ENCODE measurements around the gene TP53INP2. TPM values are rescaled to one million over a fixed set of nuclear protein-coding genes. Genes with fewer than 3 reads are reported as not detected.

Gene TP53INP2
- total and polyA plus RNA-seq, 2 of the 13 experiments (the other 11 are each of a cell fraction or from before 2014, with no cell fraction given), result 5.2 to 18.8 TPM

DNA sequence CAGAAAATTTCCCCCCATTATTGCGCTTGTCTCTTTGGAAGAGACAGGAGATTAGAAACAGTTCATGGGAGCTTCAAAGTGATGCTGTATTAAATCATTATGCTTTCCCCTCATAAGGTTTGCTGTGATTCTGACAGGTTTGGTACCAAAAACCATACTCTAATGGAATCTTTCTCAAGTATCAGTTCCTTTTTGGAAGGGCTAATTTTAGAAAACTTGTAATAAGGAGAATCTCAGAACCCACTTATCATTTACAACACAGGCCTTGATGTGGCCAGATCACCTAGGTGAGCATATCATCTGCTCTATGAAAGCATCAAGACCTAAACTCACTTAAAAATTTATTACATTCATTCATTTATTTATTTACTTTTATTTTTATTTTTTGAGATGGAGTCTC lies 51.2 kb downstream of the TP53INP2 start:
- WGBS (ENCODE audit: low lambda C conversion rate), result 90% methylated on average over 1 of the region's 1 CpG
- BruUV-seq (replicated peaks), result no TSS peak
- ChIA-PET CTCF (ENCODE audit: low intra/inter-chr PET ratio, low total read pairs) (interaction anchor here (1.3 kb wide), 1 partner anchor 216 kb away, joined by 3 read pairs; no protein-coding TSS in a partner anchor), POLR2A (no interaction called here)
- FAIRE-seq (no peak), DNase-seq (ENCODE audit: low spot score) (no peak), ATAC-seq (no peak)
- in situ Hi-C loops (cut with HindIII; ENCODE audit: extremely low pct_ligation_motif_present, low pct_unique_long_range_greater_than_20kb), result no loop called here
- peaks cover 11% of the 10 kb centered on the region; the same call in 1 of the 2 replicates for H3K4me1 ChIP-seq (ENCODE audit: insufficient read depth, low read length)
- no peaks in the 10 kb centered on the region for H3K27me3 ChIP-seq (ENCODE audit: control insufficient read depth in 1 of 2, insufficient read depth in 2 of 2, low read length in 2 of 2)
- H3K36me3 ChIP-seq (replicated peaks in 1 of 2; ENCODE audit: control insufficient read depth in 1 of 2, insufficient read depth in 2 of 2, low read length in 2 of 2), result peaks cover 31 to 73% of the 10 kb centered on the region in 2 experiments
- intact Hi-C loops (cut with micrococcal nuclease; ENCODE audit: unreplicated experiment), result no loop called here
- no peaks in the 10 kb centered on the region for H4K20me1 ChIP-seq (ENCODE audit: insufficient read depth, low read length)
- TF ChIP-seq SALL2 (CRISPR knock-in tag; IDR thresholded peaks at IDR 0.05) (no peak), ZBTB21 (CRISPR knock-in tag; IDR thresholded peaks at IDR 0.05) (no peak), KMT2B (CRISPR knock-in tag; IDR thresholded peaks at IDR 0.05) (no peak), HOXA9 (CRISPR knock-in tag; IDR thresholded peaks at IDR 0.05; ENCODE audit: borderline replicate concordance) (no peak), ETV6 (CRISPR knock-in tag; conservative IDR thresholded peaks at IDR 0.05) (no peak), ZNF253 (CRISPR knock-in tag; IDR thresholded peaks at IDR 0.05; ENCODE audit: borderline replicate concordance) (no peak), POLR2AphosphoS2 (IDR thresholded peaks at IDR 0.05; ENCODE audit: low read depth, low read length) (no peak), ATF7-NPFF (CRISPR knock-in tag; IDR thresholded peaks at IDR 0.05; ENCODE audit: low read depth) (no peak), HNRNPH1 (optimal IDR thresholded peaks at IDR 0.05; ENCODE audit: low read depth, low read length) (no peak), ZNF451 (CRISPR knock-in tag; IDR thresholded peaks at IDR 0.05) (no peak), NFE2L1 (CRISPR knock-in tag; IDR thresholded peaks at IDR 0.05; ENCODE audit: borderline replicate concordance) (no peak), TBX3 (IDR thresholded peaks at IDR 0.05; ENCODE audit: borderline replicate concordance) (no peak), KAT8 (CRISPR knock-in tag; IDR thresholded peaks at IDR 0.05) (no peak)
- TF ChIP-seq, protein P1, sequence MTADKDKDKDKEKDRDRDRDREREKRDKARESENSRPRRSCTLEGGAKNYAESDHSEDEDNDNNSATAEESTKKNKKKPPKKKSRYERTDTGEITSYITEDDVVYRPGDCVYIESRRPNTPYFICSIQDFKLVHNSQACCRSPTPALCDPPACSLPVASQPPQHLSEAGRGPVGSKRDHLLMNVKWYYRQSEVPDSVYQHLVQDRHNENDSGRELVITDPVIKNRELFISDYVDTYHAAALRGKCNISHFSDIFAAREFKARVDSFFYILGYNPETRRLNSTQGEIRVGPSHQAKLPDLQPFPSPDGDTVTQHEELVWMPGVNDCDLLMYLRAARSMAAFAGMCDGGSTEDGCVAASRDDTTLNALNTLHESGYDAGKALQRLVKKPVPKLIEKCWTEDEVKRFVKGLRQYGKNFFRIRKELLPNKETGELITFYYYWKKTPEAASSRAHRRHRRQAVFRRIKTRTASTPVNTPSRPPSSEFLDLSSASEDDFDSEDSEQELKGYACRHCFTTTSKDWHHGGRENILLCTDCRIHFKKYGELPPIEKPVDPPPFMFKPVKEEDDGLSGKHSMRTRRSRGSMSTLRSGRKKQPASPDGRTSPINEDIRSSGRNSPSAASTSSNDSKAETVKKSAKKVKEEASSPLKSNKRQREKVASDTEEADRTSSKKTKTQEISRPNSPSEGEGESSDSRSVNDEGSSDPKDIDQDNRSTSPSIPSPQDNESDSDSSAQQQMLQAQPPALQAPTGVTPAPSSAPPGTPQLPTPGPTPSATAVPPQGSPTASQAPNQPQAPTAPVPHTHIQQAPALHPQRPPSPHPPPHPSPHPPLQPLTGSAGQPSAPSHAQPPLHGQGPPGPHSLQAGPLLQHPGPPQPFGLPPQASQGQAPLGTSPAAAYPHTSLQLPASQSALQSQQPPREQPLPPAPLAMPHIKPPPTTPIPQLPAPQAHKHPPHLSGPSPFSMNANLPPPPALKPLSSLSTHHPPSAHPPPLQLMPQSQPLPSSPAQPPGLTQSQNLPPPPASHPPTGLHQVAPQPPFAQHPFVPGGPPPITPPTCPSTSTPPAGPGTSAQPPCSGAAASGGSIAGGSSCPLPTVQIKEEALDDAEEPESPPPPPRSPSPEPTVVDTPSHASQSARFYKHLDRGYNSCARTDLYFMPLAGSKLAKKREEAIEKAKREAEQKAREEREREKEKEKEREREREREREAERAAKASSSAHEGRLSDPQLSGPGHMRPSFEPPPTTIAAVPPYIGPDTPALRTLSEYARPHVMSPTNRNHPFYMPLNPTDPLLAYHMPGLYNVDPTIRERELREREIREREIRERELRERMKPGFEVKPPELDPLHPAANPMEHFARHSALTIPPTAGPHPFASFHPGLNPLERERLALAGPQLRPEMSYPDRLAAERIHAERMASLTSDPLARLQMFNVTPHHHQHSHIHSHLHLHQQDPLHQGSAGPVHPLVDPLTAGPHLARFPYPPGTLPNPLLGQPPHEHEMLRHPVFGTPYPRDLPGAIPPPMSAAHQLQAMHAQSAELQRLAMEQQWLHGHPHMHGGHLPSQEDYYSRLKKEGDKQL (CRISPR knock-in tag; IDR thresholded peaks at IDR 0.05; ENCODE audit: low read depth), result no peak
- TF ChIP-seq, protein P2, sequence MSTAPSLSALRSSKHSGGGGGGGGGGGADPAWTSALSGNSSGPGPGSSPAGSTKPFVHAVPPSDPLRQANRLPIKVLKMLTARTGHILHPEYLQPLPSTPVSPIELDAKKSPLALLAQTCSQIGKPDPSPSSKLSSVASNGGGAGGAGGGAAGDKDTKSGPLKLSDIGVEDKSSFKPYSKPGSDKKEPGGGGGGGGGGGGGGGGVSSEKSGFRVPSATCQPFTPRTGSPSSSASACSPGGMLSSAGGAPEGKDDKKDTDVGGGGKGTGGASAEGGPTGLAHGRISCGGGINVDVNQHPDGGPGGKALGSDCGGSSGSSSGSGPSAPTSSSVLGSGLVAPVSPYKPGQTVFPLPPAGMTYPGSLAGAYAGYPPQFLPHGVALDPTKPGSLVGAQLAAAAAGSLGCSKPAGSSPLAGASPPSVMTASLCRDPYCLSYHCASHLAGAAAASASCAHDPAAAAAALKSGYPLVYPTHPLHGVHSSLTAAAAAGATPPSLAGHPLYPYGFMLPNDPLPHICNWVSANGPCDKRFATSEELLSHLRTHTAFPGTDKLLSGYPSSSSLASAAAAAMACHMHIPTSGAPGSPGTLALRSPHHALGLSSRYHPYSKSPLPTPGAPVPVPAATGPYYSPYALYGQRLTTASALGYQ (CRISPR knock-in tag; IDR thresholded peaks at IDR 0.05), result no peak
- TF ChIP-seq, protein P3, sequence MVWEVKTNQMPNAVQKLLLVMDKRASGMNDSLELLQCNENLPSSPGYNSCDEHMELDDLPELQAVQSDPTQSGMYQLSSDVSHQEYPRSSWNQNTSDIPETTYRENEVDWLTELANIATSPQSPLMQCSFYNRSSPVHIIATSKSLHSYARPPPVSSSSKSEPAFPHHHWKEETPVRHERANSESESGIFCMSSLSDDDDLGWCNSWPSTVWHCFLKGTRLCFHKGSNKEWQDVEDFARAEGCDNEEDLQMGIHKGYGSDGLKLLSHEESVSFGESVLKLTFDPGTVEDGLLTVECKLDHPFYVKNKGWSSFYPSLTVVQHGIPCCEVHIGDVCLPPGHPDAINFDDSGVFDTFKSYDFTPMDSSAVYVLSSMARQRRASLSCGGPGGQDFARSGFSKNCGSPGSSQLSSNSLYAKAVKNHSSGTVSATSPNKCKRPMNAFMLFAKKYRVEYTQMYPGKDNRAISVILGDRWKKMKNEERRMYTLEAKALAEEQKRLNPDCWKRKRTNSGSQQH (CRISPR knock-in tag; IDR thresholded peaks at IDR 0.05; ENCODE audit: low read depth), result no peak
- no peak overlapping the region for H3K4me3 ChIP-seq (replicated peaks in 1 of 3; ENCODE audit: insufficient read depth in 1 of 3, low read depth in 2 of 3, low read length in 3 of 3)
- no peak overlapping the region for H3K27ac ChIP-seq (ENCODE audit: extremely low read length, insufficient read depth, low read length)
- no peaks in the 10 kb centered on the region for H3K79me2 ChIP-seq (ENCODE audit: insufficient read depth, low read length)
- no peak overlapping the region for H3K9ac ChIP-seq (ENCODE audit: insufficient read depth, low read depth, low read length)
- no peak overlapping the region for H3K4me2 ChIP-seq (ENCODE audit: low read depth, low read length)
- no peaks in the 10 kb centered on the region for H3K9me3 ChIP-seq (ENCODE audit: low read length)
- no peak overlapping the region for H2AFZ ChIP-seq (ENCODE audit: low read length)
